Measurements from ENCODE around the gene MVB12A. TPM values are rescaled to one million over a fixed set of nuclear protein-coding genes. Genes with fewer than 3 reads are reported as not detected.

Gene MVB12A
- total RNA-seq, 1 experiment from 2014 or later: 78.0 TPM

DNA sequence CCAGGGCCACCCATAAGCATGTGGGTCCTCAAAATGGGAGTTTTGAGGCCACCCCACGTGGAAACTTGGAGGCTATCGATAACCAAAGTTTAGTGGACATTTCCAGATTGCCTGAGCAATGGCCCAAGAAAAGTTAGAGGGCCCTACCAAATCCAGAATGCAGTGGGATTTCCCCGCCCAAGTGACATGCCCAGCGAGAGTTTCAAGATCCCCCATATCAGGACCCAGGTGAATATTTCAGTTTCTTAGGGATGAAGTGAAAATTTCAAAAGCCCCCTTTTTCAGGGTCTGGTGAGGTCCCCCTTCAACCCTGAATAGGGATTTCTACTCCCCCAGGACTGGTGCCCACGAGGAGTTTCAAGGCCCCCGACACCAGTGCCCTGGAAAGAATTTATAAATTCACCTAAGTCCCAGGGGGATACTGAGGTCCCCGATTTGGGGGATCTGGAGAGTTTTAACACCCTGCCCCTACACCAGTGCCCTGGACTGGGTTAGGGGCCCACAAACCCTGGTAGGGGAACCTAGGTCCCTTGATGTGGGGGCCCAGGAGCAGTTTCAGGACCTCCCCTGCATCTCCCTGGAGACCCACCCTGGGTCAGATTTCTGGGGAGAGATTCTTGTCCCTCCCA is 15.1 kb upstream of the MVB12A start:
- DNase-seq (ENCODE audit: low read depth): no peak

DNA sequence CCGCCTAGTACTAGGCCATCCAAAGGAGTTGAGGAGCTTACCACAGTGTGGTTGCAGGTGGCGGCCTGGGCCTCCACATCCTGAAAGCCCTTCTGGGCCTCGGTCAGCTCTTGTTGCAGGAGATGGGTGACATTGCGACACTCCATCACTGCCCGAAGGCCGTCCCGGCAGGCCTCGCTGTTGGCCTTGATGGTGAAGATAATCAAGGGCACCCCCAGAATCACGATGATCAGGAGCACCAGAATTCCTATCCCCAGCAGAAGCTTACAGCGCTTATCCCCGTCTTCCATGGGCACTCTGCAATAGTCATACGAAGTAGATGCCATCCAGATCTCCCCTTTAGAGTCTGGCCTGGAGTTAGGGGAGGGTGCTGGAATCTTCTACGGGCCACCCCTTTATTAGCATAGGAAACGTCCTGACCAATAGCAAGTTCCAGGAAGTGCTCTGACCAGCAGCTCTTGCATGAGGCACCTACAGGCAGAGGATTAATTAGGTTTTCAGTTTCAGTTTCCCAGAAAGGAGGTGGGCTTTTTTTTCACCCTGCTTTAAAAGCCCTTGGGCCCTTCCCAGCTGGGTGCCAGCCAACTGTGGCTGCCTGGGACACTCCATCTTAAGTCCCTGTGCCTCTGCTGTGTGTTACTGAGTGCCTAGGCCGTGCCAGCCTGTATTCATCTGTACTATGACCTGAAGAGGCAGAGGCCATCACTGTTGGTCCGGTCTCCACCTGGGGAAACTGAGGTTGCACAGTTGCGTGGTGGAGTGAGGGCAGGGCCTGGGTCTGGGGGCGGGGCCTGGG is 14.4 kb upstream of the MVB12A start, which contains the start of gene BST2:
Gene BST2, minus strand, starts transcription at position 381 of the 796 bp plus-strand sequence. Its CDS starts 55 bp downstream, at position 326.
- DNase-seq (ENCODE audit: low read depth): peak; percentile 37

DNA sequence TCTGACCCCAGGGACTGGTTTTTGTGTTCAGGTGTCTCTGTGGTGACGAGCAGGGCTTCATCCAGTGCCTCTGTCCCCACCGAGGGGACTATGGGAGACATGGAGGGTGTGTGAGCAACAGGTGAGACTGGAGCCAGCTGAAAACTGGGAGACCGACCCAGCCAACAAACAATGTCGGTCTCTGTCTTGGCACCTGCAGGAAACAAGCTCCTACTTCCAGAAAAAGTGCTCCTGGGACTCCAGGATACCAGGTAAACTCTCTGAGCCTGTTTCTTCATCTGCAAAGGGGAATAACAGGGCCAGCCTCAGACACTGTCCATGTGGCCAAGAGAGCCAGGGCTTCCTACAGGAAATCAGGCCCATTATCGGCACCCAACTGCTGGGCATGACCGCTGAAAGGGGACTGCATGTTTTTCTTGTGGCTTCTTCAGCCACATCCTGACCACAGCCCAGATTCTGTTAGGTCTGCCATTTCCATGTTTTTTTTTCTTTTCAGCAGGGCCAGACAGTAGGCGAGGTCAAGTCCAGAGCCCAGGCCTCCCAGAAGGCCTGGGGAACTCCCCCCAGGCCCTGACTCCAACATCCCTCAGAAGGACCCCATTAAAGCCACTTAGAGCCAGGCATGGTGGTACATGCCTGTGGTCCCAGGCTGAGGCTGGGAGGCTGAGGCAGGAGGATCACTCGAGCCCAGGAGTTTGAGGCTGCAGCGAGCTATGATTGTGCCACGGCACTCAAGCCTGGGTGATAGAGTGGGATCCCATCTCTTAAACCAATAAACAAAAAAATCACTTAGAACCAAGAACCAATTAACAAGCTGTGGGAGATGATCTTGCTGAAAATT is 13.6 kb upstream of the MVB12A start:
- DNase-seq (ENCODE audit: low read depth): peak; percentile 85

DNA sequence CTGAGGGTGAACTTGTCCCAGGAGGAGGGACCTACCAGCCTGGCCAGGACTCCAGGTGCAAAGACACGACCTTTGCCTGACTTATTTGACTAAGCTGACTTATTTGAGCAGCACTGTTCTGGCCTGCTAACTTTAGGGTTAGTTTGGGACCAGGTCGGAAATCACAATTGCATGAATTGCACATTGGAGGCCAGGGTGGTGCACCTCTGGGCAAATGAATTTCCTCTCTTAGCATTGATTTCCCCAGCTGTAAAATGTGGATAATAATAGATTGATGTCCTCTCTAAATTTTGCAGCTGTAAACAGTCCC is 13.0 kb upstream of the MVB12A start:
- no peak for DNase-seq (ENCODE audit: low read depth)

DNA sequence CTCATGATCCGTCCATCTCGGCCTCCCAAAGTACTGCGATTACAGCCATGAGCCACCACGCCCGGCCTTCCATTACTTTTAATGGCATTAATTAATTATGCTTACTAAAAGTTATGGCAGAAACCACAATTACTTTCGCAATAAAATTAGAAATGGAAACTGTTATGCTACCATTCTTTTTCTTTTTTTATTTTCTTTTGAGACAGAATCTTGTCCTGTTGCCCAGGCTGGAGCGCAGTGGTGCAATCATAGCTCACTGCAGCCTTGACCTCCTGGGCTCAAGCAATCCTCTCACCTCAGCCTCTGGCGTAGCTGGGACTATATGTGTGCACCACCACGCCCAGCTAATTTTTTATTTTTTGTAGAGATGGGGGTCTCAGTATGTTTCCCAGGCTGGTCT is 9.9 kb upstream of the MVB12A start:
- no peak for DNase-seq (ENCODE audit: low read depth)

DNA sequence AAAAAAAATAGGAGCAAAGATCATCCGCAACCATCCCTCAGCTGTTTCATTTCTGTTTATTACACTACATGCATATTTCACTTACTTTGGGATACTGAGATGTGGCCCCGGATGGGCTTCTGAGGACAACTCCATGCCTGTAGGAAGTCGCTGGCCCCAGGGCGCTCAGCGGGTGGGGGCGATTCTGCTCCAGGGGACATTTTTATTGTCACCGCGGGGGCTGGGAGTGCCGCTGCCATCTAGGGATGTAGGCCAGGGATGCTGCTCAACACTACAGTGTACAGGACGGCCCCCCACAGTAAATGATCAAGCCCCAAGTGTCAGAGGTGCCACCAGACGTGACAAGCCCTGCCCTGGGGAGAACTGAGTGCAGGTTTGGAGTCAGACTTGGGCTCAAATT is 8.0 kb upstream of the MVB12A start:
- no peak for DNase-seq (ENCODE audit: low read depth)

DNA sequence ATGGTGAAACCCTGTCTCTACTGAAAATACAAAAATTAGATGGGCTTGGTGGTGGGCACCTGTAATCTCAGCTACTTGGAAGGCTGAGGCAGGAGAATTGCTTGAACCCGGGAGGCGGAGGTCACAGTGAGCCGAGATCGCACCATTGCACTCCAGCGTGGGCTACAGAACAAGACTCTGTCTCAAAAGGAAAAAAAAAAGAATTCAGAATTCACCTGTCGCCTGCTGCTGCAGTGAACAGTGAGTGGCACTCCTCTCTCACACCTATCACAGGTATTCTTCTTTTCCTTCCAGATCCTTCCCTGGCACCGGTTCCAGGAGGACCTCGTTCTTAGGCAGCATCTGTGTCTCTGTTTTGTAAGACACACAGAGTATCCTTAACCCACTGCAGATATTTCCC is 5.8 kb upstream of the MVB12A start:
- no peak for DNase-seq (ENCODE audit: low read depth)

DNA sequence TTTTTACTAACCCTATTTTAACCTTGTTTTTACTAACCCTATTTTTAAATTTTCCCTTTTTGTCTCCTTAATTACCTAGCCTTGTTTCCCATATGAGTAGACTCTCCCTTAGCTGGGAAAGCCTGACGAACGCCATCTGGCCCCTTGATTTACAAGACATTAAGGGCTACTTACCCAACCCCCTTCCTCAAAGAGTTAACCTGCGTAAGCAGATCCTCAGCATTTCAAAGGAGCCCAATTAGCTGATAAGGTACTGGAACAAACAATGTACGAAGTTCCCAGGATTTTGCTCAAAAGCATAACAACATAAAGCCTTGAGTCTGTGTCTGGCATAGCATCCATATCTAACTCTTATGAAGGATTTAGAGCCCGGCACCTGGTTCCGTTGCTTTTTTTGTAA is 4.7 kb upstream of the MVB12A start:
- no peak for DNase-seq (ENCODE audit: low read depth)

DNA sequence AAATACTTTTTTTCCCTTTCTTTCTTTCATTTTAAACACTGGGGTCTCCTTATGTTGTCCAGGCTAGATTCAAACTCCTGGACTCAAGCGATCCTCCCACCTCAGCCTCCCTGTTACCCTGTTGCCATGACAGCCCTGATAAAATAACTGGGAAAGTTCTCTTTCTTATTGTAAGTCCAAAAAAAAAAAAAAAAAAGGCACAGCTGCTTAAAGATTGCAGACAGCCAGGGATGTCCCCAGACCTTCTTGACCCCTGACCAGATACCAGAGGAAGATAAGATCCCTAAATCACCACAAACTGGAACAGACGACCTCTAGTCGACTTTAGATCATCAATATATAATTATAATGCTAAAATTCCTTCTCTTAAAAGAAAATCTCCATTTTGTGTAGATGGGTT is 1.1 kb upstream of the MVB12A start:
- DNase-seq (ENCODE audit: low read depth): no peak

DNA sequence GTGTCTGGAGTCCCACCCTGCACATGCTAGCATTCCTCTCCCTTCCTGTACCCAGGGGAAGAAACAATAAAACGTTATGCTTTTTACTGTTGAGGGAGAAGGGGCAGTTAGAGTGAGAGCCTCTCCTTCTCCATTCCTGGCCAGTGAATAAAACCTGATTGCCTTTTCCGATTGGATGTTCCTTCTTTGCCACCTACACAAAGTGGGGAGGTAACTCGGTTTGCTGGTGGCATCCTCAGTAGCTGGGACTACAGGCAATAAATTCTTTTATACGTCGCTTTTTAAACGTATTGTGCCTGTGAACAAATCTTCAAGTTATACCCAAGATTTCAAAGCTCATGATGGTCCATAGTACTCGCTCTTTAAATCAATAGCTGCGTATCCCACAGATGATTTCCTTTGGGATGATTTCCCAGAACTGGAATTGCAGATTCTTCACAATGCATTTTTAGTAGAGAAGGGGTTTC is 660 bp upstream of the MVB12A start:
- DNase-seq (ENCODE audit: low read depth): no peak

DNA sequence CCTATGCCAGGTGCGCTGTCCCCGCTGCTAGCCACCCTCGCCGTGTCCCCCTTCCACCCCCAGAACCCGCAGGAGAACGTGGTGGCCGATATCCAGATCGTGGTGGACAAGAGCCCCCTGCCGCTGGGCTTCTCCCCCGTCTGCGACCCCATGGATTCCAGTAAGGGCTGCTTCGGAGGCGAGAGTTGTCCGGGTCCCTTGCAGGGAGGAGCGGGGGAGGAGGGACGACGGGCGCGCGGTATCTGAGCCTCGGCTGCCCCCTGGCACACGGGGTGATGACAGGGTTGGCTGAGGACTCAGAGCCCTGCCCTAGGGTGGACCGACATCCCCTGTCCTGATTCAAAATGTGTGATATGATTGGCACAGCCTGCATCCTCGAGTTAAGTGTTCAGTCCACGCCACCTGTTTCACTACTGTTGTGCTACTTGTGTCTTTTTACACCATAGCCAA is 653 bp downstream of the MVB12A start:
- DNase-seq (ENCODE audit: low read depth): peak; percentile 27

DNA sequence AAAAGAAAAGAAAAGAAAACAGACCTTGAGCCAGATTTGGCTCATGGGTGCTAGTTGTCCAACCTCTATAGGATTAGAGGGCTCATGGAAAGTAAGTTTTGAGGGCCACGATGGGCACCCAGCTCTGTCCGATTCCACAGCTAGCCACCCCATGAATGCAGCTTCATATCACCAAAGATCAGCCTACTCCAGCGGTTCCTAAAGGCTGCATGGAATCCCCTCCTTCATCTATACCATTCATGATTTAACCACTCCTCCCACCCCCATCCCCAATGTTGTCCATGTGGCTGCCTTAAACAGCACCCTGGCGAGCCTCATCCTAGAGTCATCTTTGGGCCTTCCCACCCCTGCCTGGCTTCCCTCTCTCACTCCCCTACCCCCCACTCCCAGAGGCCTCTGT is 2.1 kb downstream of the MVB12A start:
- DNase-seq (ENCODE audit: low read depth): no peak

DNA sequence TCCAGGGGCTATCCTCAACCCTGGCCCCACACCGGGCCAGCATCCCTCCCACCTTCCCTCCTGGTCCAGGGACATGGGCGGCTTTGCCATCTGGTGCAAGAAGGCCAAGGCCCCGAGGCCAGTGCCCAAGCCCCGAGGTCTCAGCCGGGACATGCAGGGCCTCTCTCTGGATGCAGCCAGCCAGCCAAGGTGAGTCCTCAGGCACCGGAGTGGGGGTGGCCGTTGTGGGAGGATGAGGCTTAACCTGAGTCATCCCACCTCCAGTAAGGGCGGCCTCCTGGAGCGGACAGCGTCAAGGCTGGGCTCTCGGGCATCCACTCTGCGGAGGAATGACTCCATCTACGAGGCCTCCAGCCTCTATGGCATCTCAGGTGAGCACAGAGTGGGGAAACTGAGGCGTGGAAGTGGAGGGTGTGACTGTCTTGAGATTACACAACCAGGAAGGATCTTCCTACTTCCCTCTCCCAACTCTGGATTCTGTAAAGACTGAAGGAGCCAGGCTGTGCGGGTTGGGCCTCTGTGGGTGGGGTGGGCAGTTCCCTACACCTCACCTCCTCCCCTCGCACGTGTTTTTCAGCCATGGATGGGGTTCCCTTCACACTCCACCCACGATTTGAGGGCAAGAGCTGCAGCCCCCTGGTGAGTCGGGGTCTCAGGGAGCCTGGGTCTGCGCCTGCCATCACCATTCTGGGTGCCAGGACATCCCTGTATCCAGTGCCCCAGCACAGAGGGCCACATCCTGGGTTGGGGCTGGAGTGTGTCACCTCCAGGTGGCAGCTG is 3.8 kb downstream of the MVB12A start:
- no peak for DNase-seq (ENCODE audit: low read depth)

DNA sequence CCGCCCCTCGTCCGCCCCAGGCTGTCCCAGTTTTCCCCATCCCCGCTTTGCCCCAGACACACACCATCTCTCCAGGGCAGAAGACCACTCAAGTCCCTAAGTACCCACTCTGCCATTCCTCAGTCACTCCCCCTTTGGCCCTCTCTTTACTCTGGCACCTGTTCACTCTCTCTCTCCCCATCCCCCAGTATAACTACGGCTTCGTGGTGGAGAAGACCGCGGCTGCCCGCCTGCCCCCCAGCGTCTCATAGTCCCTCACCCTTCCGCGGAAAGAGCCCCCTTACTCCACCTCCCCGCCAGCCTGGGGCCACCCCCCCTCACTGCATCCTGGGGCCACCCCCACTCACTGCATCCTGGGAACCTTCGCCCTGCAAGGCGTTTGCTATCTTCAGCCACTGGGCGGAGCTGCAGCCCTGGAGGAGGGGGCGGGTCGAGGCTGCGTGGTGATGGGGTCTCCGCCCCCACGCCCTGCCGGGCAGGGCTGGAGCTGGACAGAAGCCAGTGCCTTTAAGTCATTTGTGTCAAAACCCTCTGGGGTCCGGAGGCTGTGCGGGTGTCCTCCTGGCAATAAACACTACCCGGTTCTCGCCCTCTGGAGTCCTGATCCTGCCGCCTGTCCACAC is 5.0 kb downstream of the MVB12A start:
- no peak for DNase-seq (ENCODE audit: low read depth)

DNA sequence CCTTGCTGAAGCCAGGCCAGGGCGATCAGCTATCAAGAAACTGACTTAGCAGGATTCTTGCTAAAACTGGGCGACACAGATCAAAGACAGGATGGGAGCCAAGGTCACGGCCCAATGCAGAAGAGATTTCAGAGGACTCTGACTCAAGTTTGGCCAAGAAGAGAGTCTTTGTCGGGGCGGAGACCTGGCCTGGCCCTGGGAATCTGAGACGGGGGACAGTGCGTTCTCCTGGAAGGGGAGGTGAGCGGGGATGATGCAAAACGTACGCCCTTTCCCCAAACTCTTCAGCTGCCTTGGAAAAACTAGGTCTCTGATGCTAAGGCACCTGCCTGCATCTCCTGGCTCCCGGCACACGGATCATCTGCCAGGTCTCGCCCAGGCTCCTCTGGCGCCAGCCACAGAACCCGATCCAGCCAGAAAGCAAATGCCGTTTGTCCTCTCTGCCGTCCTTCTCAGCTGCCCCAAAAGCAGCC is 9.8 kb downstream of the MVB12A start:
- DNase-seq (ENCODE audit: low read depth): no peak

DNA sequence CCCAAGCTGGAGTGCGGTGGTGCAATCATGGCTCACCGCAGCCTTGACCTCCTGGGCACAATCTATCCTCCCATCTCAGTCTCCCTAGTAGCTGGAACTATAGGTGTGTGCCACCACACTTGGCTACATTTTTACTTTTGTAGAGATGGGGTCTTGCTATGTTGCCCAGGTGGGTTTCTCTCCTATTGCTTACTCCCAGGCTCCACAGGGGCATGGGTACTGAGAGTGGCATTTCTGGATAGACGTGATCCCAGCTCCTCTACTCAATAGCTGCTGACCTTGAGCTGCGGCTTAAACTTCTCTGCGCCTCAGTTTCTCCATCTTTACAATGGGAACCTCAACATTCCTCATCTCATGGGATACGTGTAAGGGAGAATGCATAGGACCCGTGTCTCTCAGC is 11.6 kb downstream of the MVB12A start:
- DNase-seq (ENCODE audit: low read depth): no peak

DNA sequence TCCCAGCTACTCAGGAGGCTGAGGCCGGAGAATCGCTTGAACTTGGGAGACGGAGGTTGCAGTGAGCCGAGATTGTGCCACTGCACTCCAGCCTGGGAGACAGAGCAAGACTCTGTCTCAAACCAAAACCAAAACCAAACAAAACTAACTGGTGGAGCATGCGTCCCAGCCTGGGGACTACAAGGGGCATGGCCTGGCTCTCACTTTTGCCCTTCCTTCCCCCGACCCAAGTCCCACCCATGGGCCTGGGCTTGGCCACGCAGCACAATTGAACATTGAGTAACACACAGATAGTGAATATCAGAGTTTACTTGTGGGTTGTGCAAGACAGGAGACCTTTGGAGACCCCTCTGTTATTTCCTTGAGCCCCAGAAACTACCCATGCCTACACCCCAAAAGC is 15.4 kb downstream of the MVB12A start:
- DNase-seq (ENCODE audit: low read depth): no peak

DNA sequence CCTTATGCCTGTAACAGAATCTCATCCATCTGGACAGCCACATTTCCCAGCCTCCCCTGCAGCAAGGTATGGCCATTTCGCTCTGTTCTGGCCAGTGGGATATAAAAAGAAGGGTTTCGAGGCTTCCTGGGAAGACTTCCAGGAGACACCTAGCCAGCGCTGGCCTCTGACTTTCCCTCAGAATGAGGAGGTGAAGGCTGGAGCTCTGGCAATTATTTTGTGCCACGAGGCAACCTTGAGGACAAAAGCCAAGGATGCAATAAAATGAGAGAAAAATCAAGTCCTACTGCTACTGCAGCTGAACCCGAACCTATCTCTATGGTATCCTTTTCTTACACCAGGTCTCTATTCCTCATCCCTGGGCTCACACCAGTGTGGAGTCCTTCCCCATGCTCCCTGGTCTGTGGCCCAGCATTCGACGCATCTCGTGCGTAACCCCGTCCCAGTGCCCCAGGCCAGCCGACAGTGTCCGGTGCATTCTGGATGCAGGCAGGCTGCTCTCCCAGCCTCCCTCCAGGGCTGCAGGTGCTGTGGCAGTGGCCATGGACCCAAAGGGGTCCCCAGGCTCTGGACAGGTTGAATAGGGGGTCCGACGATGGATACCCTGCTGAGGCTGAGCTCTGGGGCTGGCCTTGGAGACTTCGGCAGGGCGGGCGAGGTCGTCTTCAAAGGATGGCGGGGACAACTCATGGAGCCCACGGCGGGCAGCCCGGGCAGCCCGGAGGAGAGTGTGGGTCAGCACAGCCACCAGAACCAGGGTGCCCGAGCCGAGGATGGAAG is 16.4 kb downstream of the MVB12A start:
- no peak for DNase-seq (ENCODE audit: low read depth)

DNA sequence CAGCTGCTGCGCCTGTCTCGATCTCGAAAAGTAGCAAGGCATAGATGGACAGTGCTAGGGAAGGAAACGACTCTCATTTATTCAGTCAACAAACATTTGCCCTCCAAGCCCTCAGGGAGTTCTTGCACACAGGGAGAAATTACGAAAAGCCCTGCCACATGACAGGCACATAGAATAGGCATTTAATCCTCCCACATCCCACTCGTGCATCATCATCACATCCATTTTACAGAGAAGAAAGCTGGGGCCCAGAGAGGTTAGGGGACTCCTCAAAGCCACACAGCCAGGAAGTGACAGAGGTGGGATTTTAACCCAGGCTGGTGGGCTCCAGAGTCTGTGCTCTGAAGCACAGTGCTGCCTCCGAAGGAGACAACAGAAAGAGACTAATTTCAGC is 17.0 kb downstream of the MVB12A start:
- no peak for DNase-seq (ENCODE audit: low read depth)

Measured in HT1080 (cell line).